ENCODE data around the gene CYRIA. TPM values are rescaled to one million over a fixed set of nuclear protein-coding genes. Genes with fewer than 3 reads are reported as not detected.

CYRIA gene
- polyA plus RNA-seq, 3 donors = 1.8 to 10.3 (median 6.8) TPM

DNA sequence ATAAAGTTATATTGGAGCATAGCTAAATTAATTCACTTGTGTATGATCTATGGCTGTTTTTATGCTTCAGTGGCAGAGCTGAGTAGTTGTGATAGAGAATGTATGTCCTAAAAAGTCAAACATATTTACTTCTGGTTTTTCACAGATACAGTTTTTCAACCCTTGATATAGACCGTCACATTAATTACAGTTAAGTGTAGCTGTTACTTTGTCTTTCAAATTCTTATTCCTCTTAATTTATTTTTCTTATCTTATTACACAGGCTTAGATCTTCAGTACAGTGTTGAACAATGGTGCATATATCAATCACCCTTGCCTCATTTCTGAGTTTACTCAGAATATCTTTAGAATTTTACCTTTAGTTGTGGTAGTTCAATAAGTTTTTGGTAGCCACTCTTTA is 12.2 kb upstream of the CYRIA start:
- WGBS, 3 donors = 67 to 97% (median 96%) methylated on average over 1 of the region's 1 CpG
- H3K27ac ChIP-seq (ENCODE audit: low read depth, low read length) = no peak overlapping the region

DNA sequence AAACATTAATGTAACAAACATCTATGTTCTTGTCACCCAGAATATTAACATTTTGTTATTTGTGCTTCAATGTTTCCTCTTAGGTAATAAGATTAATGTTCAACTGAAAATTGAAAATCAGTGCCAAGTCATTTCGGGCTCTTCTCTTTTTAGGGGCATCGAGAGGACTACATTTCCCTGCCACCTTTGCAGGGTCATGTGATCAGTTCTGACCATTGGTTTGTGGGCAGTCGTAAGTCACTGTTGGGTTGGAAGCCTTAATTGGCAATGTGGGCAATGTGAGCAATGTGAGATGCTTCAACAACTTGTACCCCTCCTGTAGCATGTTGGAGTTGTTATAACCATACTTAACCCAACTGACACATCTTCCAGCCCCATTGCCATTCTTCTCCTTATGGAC is 10.1 kb upstream of the CYRIA start:
- WGBS, 3 donors = 77 to 91% (median 88%) methylated on average over 3 of the region's 3 CpGs

DNA sequence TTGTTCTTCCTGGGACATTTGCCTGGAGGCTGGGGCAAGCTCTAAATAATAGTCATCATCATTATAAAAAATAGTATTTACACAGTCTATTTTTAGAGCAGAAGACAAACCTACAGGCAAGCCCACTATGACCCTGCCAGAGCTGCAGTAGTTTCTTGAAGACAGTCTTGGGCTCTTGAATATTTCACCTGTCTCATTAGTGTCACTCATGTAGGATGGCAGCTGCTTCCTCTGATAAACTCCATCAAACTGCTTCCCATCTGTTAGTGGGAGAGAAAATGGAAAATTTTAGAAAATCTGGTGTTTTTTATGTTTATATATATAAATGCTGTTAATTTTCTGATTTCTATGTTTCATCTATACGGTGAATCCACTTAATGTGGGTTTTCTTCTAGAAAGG is 8.5 kb upstream of the CYRIA start:
- no peak overlapping the region for H3K27ac ChIP-seq (ENCODE audit: low read depth, low read length)
- 92 to 97% (median 94%) methylated on average over 1 of the region's 1 CpG for WGBS, 3 donors

More for the DNA sequence above, 10.1 kb upstream of the CYRIA start:
- H3K27ac ChIP-seq (ENCODE audit: low read depth, low read length) = no peak overlapping the region

DNA sequence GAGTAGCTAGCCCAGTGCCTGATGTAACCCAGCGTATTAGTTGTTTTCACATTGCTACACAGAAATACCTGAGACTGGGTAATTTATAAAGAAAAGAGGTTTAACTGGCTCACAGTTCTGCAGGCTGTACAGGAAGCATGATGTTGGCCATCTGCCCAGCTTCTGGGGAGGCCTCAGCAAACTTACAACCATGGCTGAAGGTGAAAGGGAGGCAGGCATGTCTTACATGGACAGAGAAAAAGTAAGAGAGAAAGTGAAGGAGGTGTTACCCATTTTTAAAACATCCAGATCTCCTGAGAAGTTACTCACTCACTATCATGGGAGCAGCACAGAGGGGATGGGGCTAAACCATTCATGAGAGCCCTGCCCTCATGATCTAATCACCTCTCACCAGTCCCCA is 6.1 kb upstream of the CYRIA start:
- WGBS, 3 donors = 81 to 88% (median 88%) methylated on average over 1 of the region's 1 CpG
- no peak overlapping the region for H3K27ac ChIP-seq (ENCODE audit: low read depth, low read length)

DNA sequence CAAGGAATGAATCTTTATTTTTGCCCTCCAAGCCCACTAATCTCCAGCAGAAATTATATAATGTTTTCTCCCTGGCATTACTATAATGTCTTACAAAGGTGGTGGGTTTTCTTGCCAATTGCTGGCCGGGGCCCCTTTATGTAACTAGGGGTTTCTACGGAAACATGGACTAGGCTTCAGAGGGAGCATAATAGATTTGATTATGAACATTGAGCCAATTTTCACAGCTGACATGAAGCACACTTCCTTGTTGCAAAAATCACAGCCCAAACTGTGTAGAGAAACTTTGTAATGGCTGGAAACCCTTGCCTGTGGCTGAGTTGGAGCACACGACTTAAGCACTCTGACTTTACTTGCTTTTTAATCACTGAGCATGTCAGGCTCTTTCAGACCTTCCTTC is 3.8 kb upstream of the CYRIA start:
- H3K27ac ChIP-seq (ENCODE audit: low read depth, low read length) = no peak overlapping the region
- 31 to 58% (median 45%) methylated on average over 3 of the region's 3 CpGs for WGBS, 3 donors

DNA sequence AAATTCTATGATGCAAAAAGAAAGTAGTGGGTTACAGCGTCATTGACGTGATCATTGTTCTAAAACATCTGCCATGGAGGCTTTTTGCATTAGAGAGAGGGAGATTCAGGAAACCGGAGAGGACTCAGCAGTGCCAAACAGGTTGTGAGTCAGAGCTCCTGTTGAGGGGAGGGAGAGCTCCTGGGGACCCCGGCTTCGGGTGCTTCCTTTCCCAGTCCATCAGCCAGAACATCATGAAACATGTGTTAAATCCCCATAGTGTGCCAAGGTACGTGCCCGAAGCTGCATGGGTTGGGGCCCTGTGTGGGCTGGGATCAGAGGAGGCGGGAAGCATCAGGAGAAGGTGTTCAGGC is 791 bp upstream of the CYRIA start:
- 45 to 68% (median 50%) methylated on average over 8 of the region's 8 CpGs for WGBS, 3 donors
- no peak overlapping the region for H3K27ac ChIP-seq (ENCODE audit: low read depth, low read length)

DNA sequence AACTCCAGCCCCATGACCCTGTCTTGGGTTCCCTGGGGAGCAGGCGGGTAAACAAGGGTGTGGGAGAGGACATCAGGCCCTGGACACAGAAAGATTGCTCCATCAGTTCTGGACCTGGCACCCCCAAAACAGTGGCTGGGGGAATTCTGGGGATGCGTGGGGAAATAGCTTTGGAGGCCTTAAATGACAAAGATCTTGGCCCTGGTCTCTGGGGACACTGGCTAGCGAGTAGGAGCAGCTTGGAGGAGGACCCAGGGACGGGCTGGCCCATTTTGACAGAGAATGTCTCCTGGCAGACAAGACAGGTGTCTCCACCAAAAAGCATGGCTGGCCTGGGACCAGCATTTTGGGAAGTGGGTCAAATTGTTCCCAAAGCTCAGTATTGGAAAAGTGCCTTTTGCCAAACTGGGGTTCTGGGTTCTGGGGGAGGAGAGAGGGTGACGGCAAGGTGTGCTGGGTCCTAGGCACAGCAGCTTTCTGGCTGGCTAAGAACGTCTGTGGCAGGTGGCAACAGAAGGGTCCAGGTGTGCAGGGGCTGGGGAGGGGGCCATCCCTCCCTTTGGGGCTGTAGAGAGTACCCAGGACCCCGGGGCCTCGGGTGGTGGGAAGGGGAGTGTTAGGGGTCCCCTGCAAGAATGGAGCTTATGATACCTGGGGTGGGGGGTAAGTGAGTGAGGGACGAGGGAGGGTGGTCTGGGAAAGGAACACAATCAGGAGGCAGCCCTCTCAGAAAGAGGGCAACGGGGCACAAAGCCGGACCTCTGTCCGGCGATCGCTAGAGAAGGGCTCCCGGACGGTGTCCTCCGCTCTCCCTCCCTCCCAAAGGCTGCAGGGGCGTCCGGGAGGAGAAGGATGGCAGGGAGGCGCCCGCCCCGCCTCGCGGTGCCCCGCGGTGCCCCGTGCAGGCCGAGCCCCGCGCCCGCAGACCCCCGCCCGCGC is 556 bp downstream of the CYRIA start:
- 10 to 17% (median 15%) methylated on average over 13 to 34 of the region's 34 CpGs for WGBS, 3 donors
- H3K27ac ChIP-seq (ENCODE audit: low read depth, low read length) = no peak overlapping the region

DNA sequence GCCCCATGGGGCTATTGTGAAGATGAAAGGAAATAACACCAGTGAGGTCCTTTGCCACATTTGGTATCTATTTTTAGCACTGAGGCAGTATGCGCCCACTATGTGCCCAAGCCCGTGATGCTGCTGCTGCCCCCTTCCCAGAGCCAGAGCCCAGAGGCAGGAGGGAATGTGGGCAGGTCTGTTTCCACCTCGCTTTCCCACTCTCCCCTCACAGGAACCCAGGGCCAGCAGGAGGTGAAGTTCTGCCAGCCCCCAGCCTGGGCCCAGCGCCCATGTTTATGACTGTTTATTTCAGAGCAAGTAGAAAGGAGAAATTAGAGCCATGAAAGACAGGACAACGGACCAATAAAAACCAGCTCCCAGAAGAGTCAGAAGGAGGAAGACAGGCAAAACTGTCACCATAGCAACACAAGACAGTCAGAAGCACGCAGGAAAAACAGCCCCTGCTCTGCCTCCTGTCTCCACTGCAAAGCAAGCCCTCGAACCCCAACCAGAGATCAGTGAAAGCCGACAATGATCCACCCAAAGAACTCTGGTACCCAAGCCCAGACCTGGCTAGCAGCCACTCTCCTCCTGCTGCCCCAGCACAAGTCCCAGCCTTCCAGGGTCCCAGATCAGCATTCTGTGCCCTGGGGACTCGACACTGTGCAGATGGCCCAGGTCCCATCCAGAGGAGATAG is 1.4 kb downstream of the CYRIA start:
- H3K27ac ChIP-seq (ENCODE audit: low read depth, low read length) = no peak overlapping the region
- WGBS, 3 donors = 27 to 41% (median 37%) methylated on average over 9 of the region's 9 CpGs

DNA sequence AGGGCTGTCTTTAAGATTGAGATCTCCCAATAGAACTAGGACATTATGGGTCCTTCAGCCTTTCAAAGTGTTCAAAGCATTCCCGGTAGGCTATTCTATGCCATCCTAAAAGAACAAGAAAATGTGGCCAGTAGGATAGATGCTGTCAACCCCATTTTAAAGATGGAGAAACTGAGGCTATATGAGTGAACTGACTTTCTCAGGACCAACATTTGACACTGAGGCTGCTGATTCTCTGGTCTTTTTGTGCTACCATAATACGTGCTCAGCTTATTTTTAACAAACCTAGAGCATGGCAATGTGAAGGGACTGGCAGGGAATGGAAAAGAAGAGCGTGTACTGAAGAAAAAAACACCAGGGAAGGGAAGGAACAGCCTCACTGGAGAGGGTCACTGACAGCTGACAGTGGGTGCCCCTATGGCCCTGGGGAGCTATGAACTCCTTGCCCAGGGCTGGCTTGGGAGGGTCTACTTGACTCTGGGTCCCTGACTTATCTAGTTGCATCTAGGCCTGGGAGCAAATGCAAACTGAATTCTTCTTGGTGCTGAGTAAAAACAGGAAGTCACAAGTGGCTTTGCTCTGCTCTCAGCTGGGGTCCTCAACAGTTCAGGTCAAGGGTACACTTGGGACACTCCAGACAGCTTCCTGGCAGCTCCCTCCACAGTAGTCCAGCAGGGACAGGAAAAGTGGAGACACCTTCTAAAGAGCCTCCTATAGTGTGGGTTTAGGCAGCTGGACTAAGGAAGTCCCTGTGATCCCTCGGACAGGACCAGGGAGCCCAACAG is 2.3 kb downstream of the CYRIA start:
- H3K27ac ChIP-seq (ENCODE audit: low read depth, low read length) = no peak overlapping the region
- 86 to 95% (median 87%) methylated on average over 4 of the region's 4 CpGs for WGBS, 3 donors

DNA sequence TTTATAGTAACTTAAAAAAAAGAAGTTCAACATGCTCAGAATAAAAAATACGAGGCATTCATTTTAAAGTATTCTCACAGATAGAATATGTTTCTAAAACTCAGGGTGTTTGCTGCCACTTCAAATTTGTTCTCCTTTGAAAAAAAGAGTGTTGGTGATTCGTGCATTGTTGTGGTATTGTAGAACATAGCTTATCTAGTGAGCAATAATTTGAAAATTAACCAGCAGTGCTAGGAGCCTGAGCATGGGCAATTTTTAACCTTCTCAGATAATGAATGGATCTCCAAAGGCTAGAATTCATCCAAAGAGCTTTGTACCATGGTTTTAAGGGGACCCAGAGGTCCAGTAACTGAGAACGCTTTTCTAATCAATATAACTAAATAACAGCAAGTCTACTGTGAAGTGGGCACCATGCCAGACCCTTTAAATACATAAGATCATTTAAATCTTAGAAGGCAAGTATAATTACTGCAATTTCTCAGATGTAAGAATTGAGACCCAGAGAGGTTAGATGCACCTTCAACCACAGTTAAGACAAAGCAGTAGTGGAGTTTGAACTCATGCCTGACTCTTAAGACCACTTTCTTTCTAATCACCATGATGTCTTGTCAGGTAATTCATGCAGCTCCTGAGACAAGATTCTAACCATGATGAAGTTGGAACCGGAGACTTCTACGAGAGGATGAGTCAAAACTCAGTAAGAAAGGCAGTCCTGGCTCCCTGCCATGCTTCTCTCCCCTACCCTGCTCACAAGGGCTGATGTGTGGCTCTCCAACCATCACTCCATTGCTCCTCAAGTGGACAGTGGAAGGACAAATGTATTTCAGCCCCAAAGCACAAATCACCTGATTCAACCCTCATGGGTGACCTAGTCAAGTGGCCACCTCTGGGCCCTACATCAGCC is 3.4 kb downstream of the CYRIA start:
- WGBS, 3 donors = 68 to 83% (median 75%) methylated on average over 5 of the region's 5 CpGs

DNA sequence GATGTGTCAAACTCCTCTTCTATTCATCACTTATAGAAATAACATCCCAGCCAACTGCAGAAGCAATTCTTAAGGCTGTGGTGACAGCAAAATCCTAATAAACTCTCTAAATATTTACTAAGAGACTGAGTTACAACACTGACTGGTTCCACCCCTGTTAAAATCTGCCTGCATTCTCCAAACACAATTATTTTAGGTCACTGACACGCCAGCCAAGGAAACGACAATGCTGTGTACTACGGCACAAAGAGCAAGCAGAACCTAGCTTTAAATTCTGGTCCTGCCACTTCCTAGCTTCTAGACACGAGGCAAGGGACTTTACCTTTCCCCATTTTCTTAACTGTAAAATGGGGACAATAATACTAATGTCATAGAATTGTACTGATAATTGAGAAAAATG is 4.1 kb downstream of the CYRIA start:
- no peak overlapping the region for H3K27ac ChIP-seq (ENCODE audit: low read depth, low read length)
- 43 to 72% (median 56%) methylated on average over 4 of the region's 4 CpGs for WGBS, 3 donors

More for the DNA sequence above, 3.4 kb downstream of the CYRIA start:
- H3K27ac ChIP-seq (ENCODE audit: low read depth, low read length) = no peak overlapping the region

DNA sequence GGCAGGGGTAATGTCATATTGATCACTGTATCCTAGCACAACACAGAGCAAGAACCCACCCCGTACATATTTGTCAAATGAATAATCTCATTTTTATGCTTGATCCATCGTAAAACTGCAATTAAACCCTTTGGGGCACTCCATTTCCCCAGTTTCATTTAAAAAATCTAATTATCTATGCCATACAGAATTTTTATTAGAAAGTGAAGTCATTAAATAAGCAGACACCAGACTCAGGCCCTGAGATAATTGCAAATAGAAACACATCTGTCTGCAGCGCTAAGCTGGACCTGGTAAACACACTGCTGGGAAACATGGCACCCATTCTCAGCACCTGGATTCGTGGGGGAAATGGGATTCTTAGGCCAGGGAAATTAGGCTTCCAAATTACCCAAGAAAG is 5.1 kb downstream of the CYRIA start:
- WGBS, 3 donors = 61 to 69% (median 66%) methylated on average over 4 of the region's 4 CpGs
- H3K27ac ChIP-seq (ENCODE audit: low read depth, low read length) = no peak overlapping the region

DNA sequence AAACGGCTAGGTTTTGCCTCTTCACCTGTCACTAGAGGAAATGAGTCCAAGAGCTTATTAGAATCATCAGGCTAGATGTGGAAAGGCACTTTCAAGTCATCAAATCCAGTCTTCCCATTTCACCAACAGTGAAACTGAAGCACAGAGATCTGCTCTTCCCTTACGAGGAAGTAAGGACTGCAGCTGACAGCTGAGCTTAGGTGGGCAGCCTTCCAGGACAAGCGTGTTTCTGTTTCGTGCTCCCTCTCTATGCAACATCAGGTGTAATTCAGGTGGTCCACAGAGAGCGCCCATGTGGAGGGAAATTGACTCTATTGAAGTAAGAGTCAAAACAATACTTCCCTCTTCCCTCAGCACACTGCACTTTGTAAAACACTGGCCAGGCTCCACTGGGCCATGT is 5.5 kb downstream of the CYRIA start:
- H3K27ac ChIP-seq (ENCODE audit: low read depth, low read length) = no peak overlapping the region
- WGBS, 3 donors = 51 to 56% (median 54%) methylated on average over 5 of the region's 5 CpGs

DNA sequence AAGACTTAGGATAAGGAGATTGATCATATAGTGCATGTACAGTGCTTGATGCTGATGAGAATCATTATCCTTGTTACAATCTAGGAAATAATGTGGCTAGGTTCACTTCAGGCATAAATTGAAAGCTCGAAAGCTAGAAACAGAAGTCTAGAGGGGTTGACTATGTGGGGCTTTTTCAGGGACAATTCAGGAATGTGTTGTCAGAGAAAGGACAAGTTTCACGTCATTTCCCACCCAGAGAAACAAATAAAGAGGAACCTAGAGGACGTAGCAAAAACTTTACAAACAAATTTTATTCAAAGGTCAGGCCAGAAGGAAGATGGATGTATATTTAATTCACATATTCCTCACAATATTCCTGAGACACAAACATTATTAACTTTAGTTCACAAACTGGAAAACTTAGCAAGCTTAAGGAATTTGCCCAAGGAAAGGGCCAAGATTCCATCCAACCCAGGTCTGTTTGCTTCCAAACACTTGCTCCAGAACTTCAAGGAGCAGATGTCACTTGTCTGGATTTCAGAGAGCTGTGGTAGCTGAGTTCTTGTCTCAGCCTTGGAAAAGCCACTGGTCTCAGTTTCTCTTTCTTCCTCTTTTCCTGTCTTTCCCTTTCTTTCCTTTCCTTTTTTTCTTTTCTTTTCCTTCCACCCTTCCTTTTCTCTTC is 7.4 kb downstream of the CYRIA start:
- WGBS, 3 donors = 55 to 61% (median 58%) methylated on average over 3 of the region's 3 CpGs
- no peak overlapping the region for H3K27ac ChIP-seq (ENCODE audit: low read depth, low read length)

DNA sequence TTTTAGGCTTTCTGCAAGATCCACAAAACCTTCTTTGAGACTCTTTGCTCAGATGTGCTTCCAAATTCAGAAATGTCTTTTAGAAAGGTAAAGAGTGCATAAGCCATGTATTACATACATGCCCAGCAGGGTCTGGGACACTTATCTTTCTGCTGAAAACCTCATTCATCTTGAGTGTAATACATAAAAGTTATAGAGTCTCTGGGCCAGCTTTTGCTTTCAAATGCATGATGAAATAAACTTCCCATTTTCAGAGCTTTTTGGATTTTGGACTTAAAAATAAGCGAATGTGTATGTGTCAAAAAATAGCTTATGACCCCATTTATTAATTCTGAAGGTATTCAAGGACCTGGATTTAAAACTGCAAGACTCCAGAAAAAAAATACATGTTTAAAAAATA is 8.0 kb downstream of the CYRIA start:
- WGBS, 3 donors = 68 to 72% (median 71%) methylated on average over 1 of the region's 1 CpG
- no peak overlapping the region for H3K27ac ChIP-seq (ENCODE audit: low read depth, low read length)

DNA sequence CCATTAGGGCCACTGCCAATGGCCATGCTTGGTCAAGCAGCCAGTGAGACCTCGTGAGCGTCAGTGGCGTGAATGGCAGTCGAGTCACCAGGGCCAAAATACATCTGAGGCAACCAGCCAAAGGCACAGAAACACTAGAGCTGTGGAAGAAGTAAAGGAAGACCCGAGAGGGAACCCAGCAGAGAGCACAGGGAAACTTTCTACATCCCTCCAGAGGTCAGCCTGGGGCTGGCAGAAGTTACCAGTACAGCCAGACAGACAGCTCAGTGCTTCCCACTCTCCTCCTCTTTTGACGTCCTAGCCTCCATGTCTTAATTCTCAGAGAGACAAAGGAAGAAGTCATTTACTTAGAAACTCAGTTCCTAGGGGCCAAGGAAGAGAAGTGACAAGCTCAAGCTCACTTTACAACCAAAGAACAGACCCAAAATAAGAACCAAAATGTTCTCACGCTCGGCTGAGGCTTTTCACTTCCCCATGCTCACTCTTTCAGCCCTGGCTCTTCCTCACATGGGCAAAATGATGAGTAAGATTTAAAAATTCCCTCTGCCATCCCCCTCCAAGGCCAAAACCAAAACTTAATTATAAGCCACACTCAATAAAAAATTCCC is 8.7 kb downstream of the CYRIA start:
- 51 to 73% (median 54%) methylated on average over 8 of the region's 8 CpGs for WGBS, 3 donors
- no peak overlapping the region for H3K27ac ChIP-seq (ENCODE audit: low read depth, low read length)

DNA sequence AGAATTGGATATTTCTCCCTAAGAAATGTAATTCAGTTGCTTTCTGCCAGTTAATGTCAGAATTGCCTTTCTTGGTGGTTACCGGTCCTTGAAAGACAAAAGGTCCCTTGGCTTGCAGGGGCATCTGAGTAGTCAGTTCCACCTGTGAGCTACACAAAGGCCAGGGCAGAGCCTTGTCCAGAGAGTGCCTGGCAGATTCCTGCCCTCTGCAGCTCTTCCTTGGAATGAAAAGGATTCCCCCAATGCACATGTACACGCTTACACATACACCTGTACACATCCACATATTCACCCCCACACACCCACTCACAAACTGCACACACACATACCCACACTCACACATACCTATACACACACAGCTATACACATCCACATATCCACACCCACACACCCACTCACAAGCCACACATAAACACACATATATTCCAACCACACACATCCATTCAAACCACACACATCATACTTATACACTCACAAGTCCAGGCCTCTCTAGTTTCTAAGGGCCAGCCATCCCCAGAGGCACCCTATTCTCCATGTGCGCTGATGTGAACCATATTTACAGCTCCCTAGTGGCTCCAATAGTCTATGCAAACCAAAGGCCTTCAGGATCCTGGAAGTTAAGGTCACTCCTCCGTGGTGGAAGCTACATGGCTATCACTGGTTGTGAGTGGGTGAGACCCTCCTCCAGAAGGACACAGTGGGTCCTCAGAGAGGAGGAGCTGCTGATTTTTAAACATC is 9.6 kb downstream of the CYRIA start:
- no peak overlapping the region for H3K27ac ChIP-seq (ENCODE audit: low read depth, low read length)
- 81 to 88% (median 87%) methylated on average over 4 of the region's 4 CpGs for WGBS, 3 donors
